Chondrocyte (in vitro differentiated cells): ENCODE results near the gene PKP2. TPM values are rescaled to one million over a fixed set of nuclear protein-coding genes. Genes with fewer than 3 reads are reported as not detected.

ENCODE experiments used
- DNase-seq: peaks from one replicate; pipeline ENCODE4 v3.0.0; 2021; ENCODE audit warnings: mixed read lengths, low spot score
- H3K27ac Mint-ChIP-seq: one replicate; pipeline ENCODE4 v1.8.0; 2021; ENCODE audit warnings: mild to moderate bottlenecking, moderate library complexity, mixed read lengths; ENCODE audit not compliant: unreplicated experiment
- H3K27me3 Mint-ChIP-seq: 2 replicates; pipeline ENCODE4 v1.8.0; 2021; ENCODE audit warnings: low read depth, mixed read lengths
- H3K36me3 Mint-ChIP-seq: 2 replicates; pipeline ENCODE4 v1.8.0; 2021; ENCODE audit warnings: low read depth, mixed read lengths
- H3K4me1 Mint-ChIP-seq: 2 replicates; pipeline ENCODE4 v1.8.0; 2021; ENCODE audit warnings: low read depth, mild to moderate bottlenecking, mixed read lengths
- H3K4me3 Mint-ChIP-seq: one replicate; pipeline ENCODE4 v1.8.0; 2021; ENCODE audit warnings: mild to moderate bottlenecking, moderate library complexity, mixed read lengths; ENCODE audit not compliant: unreplicated experiment
- H3K9me3 Mint-ChIP-seq: 2 replicates; pipeline ENCODE4 v1.8.0; 2021; ENCODE audit warnings: low read depth, mixed read lengths
- CTCF ChIP-seq: fragments of 200-600 bp; sonication (generic); IDR thresholded peaks from 2 replicates; pipeline ENCODE4 v1.5.0; 2021; ENCODE audit warnings: antibody characterized with exemption, mild to moderate bottlenecking, moderate library complexity
- total RNA-seq: library from RNA; stranded (reverse); gene quantifications from 3 replicates; pipeline ENCODE4 v1.2.1, GENCODE V29; 2021

The PKP2 gene
- total RNA-seq, 1 donor from 2014 or later = 5.8 TPM

- Mint-ChIP-seq H3K4me1 (peaks cover 3% of the 10 kb centered on the region), H3K27ac (no peak overlapping the region), H3K9me3 (no peaks in the 10 kb centered on the region), H3K36me3 (no peaks in the 10 kb centered on the region), H3K27me3 (no peaks in the 10 kb centered on the region), H3K4me3 (no peak overlapping the region)
- DNase-seq = no peak
- no peak for TF ChIP-seq CTCF
These were observed 62.5 kb downstream of the PKP2 start for GRCh38 chr12:32834122-32834521.

GRCh38 chr12:32828552-32828951 lies 68.0 kb downstream of the PKP2 start:
- no peaks in the 10 kb centered on the region for H3K9me3 Mint-ChIP-seq
- no peaks in the 10 kb centered on the region for H3K4me1 Mint-ChIP-seq
- no peak for TF ChIP-seq CTCF
- H3K27me3 Mint-ChIP-seq = no peaks in the 10 kb centered on the region
- H3K27ac Mint-ChIP-seq = no peak overlapping the region
- DNase-seq = no peak
- no peak overlapping the region for H3K4me3 Mint-ChIP-seq
- no peaks in the 10 kb centered on the region for H3K36me3 Mint-ChIP-seq

GRCh38 chr12:32828120-32828519 lies 68.5 kb downstream of the PKP2 start:
- no peak for TF ChIP-seq CTCF
- no peak for DNase-seq
- no peaks in the 10 kb centered on the region for H3K36me3 Mint-ChIP-seq
- H3K4me1 Mint-ChIP-seq = no peaks in the 10 kb centered on the region
- no peak overlapping the region for H3K27ac Mint-ChIP-seq
- no peaks in the 10 kb centered on the region for H3K27me3 Mint-ChIP-seq
- H3K4me3 Mint-ChIP-seq = no peak overlapping the region
- H3K9me3 Mint-ChIP-seq = no peaks in the 10 kb centered on the region

GRCh38 chr12:32826807-32827412 lies 69.7 kb downstream of the PKP2 start:
- H3K9me3 Mint-ChIP-seq = no peaks in the 10 kb centered on the region
- no peak for TF ChIP-seq CTCF
- DNase-seq = no peak
- H3K27me3 Mint-ChIP-seq = no peaks in the 10 kb centered on the region
- peaks cover 3% of the 10 kb centered on the region for H3K4me1 Mint-ChIP-seq
- H3K27ac Mint-ChIP-seq = no peak overlapping the region
- H3K36me3 Mint-ChIP-seq = no peaks in the 10 kb centered on the region
- no peak overlapping the region for H3K4me3 Mint-ChIP-seq

GRCh38 chr12:32824596-32824995 lies 72.0 kb downstream of the PKP2 start:
- no peaks in the 10 kb centered on the region for H3K27me3 Mint-ChIP-seq
- TF ChIP-seq CTCF = no peak
- no peak overlapping the region for H3K4me3 Mint-ChIP-seq
- DNase-seq = no peak
- no peak overlapping the region for H3K27ac Mint-ChIP-seq
- no peaks in the 10 kb centered on the region for H3K36me3 Mint-ChIP-seq
- H3K9me3 Mint-ChIP-seq = no peaks in the 10 kb centered on the region
- peaks cover 10% of the 10 kb centered on the region for H3K4me1 Mint-ChIP-seq
